Panc1 (cell line): Measurements from ENCODE around the gene PPDPF.
"Not testable (repeated sequence)": the region's sequence is repeated elsewhere in the genome, so short reads cannot be mapped to it uniquely, and the experiment has no call there.

Experiments used
- POLR2AphosphoS5 ChIP-seq: IDR thresholded peaks from 2 replicates; pipeline ENCODE4 v1.6.1; 2012; ENCODE audit warnings: mild to moderate bottlenecking, low read depth, low read length, moderate library complexity
- TF ChIP-seq, protein P1 (sequence below): fragments of 450-650 bp; IDR thresholded peaks from 2 replicates; pipeline ENCODE4 v1.5.1; 2017; ENCODE audit warnings: mild to moderate bottlenecking
- TF ChIP-seq, protein P2 (sequence below), 2 experiments: IDR thresholded peaks; 2 replicates each; pipeline ENCODE4 v1.6.1; 2011 to 2012; ENCODE audit warnings: low read depth in 2 of 2, control low read depth in 1 of 2, low read length in 1 of 2, mild to moderate bottlenecking in 1 of 2, moderate library complexity in 1 of 2; ENCODE audit not compliant: insufficient read depth in 1 of 2

DNA sequence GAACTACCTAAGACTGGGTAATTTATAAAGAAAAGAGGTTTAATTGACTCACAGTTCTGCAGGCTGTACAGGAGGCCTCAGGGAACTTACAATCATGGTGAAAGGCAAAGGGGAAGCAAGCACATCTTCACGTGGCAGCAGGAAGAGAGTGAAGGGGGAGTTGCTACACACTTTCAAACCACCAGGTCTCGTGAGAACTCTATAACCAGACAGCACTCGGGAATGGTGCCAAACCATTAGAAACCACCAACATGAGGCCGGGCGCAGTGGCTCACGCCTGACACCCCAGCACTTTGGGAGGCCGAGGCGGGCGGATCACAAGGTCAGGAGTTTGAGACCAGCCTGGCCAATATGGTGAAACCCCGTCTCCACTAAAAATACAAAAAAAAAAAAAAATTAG, 6.0 kb upstream of the PPDPF start:
- TF ChIP-seq, protein P1, sequence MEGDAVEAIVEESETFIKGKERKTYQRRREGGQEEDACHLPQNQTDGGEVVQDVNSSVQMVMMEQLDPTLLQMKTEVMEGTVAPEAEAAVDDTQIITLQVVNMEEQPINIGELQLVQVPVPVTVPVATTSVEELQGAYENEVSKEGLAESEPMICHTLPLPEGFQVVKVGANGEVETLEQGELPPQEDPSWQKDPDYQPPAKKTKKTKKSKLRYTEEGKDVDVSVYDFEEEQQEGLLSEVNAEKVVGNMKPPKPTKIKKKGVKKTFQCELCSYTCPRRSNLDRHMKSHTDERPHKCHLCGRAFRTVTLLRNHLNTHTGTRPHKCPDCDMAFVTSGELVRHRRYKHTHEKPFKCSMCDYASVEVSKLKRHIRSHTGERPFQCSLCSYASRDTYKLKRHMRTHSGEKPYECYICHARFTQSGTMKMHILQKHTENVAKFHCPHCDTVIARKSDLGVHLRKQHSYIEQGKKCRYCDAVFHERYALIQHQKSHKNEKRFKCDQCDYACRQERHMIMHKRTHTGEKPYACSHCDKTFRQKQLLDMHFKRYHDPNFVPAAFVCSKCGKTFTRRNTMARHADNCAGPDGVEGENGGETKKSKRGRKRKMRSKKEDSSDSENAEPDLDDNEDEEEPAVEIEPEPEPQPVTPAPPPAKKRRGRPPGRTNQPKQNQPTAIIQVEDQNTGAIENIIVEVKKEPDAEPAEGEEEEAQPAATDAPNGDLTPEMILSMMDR, result not testable (repeated sequence)
- not testable (repeated sequence) for TF ChIP-seq POLR2AphosphoS5
- TF ChIP-seq, protein P2, sequence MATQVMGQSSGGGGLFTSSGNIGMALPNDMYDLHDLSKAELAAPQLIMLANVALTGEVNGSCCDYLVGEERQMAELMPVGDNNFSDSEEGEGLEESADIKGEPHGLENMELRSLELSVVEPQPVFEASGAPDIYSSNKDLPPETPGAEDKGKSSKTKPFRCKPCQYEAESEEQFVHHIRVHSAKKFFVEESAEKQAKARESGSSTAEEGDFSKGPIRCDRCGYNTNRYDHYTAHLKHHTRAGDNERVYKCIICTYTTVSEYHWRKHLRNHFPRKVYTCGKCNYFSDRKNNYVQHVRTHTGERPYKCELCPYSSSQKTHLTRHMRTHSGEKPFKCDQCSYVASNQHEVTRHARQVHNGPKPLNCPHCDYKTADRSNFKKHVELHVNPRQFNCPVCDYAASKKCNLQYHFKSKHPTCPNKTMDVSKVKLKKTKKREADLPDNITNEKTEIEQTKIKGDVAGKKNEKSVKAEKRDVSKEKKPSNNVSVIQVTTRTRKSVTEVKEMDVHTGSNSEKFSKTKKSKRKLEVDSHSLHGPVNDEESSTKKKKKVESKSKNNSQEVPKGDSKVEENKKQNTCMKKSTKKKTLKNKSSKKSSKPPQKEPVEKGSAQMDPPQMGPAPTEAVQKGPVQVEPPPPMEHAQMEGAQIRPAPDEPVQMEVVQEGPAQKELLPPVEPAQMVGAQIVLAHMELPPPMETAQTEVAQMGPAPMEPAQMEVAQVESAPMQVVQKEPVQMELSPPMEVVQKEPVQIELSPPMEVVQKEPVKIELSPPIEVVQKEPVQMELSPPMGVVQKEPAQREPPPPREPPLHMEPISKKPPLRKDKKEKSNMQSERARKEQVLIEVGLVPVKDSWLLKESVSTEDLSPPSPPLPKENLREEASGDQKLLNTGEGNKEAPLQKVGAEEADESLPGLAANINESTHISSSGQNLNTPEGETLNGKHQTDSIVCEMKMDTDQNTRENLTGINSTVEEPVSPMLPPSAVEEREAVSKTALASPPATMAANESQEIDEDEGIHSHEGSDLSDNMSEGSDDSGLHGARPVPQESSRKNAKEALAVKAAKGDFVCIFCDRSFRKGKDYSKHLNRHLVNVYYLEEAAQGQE (IDR thresholded peaks at IDR 0.05; ENCODE audit: insufficient read depth in 1 of 2, low read depth in 2 of 2, low read length in 1 of 2), result not testable (repeated sequence)
